Ascending aorta (tissue), 2 donors: ENCODE measurements around the gene KRTAP10-2. TPM values are rescaled to one million over a fixed set of nuclear protein-coding genes. Genes with fewer than 3 reads are reported as not detected.

Experiments used
- DNase-seq, 2 donors: peaks; one replicate each; pipeline ENCODE4 v3.0.0-alpha.2; 2019; ENCODE audit warnings: low spot score in 2 of 2
- H3K27ac ChIP-seq, 2 donors: fragments of 200-600 bp; sonication (generic); one replicate each; pipeline ENCODE4 v1.5.1; 2016 to 2017; ENCODE audit warnings: mild to moderate bottlenecking in 1 of 2
- H3K27me3 ChIP-seq: fragments of 200-600 bp; sonication (generic); one replicate; pipeline ENCODE4 v1.5.1; 2017
- H3K36me3 ChIP-seq, 2 donors: fragments of 200-600 bp; sonication (generic); one replicate each; pipeline ENCODE4 v1.5.1; 2016
- H3K4me1 ChIP-seq, 2 donors: fragments of 200-600 bp; sonication (generic); one replicate each; pipeline ENCODE4 v1.5.1; 2016 to 2017; ENCODE audit warnings: mild to moderate bottlenecking in 1 of 2
- H3K4me3 ChIP-seq, 2 donors: fragments of 200-600 bp; sonication (generic); one replicate each; pipeline ENCODE4 v1.5.1; 2016 to 2017; ENCODE audit warnings: mild to moderate bottlenecking in 1 of 2
- H3K9me3 ChIP-seq, 2 donors: fragments of 200-600 bp; sonication (generic); one replicate each; pipeline ENCODE4 v1.5.1; 2016
- CTCF ChIP-seq, 3 experiments: fragments of 200-600 bp in 2 of 3; fragments of 450-650 bp in 1 of 3; sonication (generic) in 2 of 3; IDR thresholded peaks; one replicate each; pipeline ENCODE4 v1.5.1; 2016 to 2019; ENCODE audit warnings: antibody characterized with exemption in 3 of 3, mild to moderate bottlenecking in 1 of 3, moderate library complexity in 1 of 3
- intact Hi-C: fragments of 100-400 bp; cut with DNase I; formaldehyde crosslinking; loops from one replicate; pipeline ENCODE4 v1.15.1; 2023
- total RNA-seq: library from RNA; depleted of rRNA; stranded (reverse); fragments of >200 nt; gene quantifications from one replicate; pipeline ENCODE4 v1.1.0, GENCODE V29; 2016

Gene KRTAP10-2
- total RNA-seq, 1 donor from 2014 or later, result not detected

GRCh38 chr21:44526096-44526997, 25.0 kb downstream of the KRTAP10-2 start:
- intact Hi-C loops, result no loop called here
- peak in 1 of 2 donors; percentile 55 for DNase-seq

GRCh38 chr21:44525391-44526095, 25.8 kb downstream of the KRTAP10-2 start:
- Histone ChIP-seq H3K27ac (no peak overlapping the region), H3K9me3 (no peaks in the 10 kb centered on the region), H3K27me3 (no peaks in the 10 kb centered on the region), H3K36me3 (no peaks in the 10 kb centered on the region), H3K4me1 (no peaks in the 10 kb centered on the region), H3K4me3 (no peak overlapping the region)
- no peak for TF ChIP-seq CTCF (IDR thresholded peaks at IDR 0.05)
- peak in 1 of 2 donors; percentile 60 for DNase-seq
- intact Hi-C loops, result no loop called here

More at GRCh38 chr21:44526096-44526997, 25.0 kb downstream of the KRTAP10-2 start:
- Histone ChIP-seq H3K9me3 (no peaks in the 10 kb centered on the region), H3K4me3 (no peak overlapping the region), H3K4me1 (no peaks in the 10 kb centered on the region), H3K27ac (no peak overlapping the region), H3K36me3 (no peaks in the 10 kb centered on the region), H3K27me3 (no peaks in the 10 kb centered on the region)
- no peak for TF ChIP-seq CTCF (IDR thresholded peaks at IDR 0.05)

GRCh38 chr21:44524414-44525371, 26.6 kb downstream of the KRTAP10-2 start:
- Histone ChIP-seq H3K4me1 (no peaks in the 10 kb centered on the region), H3K27ac (no peak overlapping the region), H3K9me3 (no peaks in the 10 kb centered on the region), H3K36me3 (no peaks in the 10 kb centered on the region), H3K27me3 (no peaks in the 10 kb centered on the region), H3K4me3 (no peak overlapping the region)
- DNase-seq, result peak in 1 of 2 donors; percentile 21
- no peak for TF ChIP-seq CTCF (IDR thresholded peaks at IDR 0.05)
- intact Hi-C loops, result no loop called here

GRCh38 chr21:44523567-44524413, 27.5 kb downstream of the KRTAP10-2 start:
- Histone ChIP-seq H3K9me3 (no peaks in the 10 kb centered on the region), H3K4me1 (no peaks in the 10 kb centered on the region), H3K27me3 (no peaks in the 10 kb centered on the region), H3K36me3 (no peaks in the 10 kb centered on the region), H3K27ac (no peak overlapping the region), H3K4me3 (no peak overlapping the region)
- intact Hi-C loops, result no loop called here
- peak in 1 of 2 donors; percentile 2 for DNase-seq
- no peak for TF ChIP-seq CTCF (IDR thresholded peaks at IDR 0.05)
